Endometrial microvascular endothelial cells (primary cell): ENCODE results near the gene GJB5. TPM values are rescaled to one million over a fixed set of nuclear protein-coding genes. Genes with fewer than 3 reads are reported as not detected.
"Not testable (repeated sequence)": the region's sequence is repeated elsewhere in the genome, so short reads cannot be mapped to it uniquely, and the experiment has no call there.

Experiments
- in situ Hi-C: cut with HindIII; loops from 2 replicates; pipeline ENCODE4 v1.10.0; 2017; ENCODE audit warnings: low sequenced_read_pairs, low pct_unique_long_range_greater_than_20kb; ENCODE audit errors: inconsistent ontology term
- total RNA-seq: library from RNA; depleted of rRNA; stranded (reverse); fragments of >200 nt; gene quantifications from one replicate; pipeline ENCODE4 v1.2.3, GENCODE V29; 2015; ENCODE audit errors: inconsistent ontology term

The GJB5 gene
- total RNA-seq: not detected

- in situ Hi-C loops: no loop called here
These were observed at the start of gene GJB5 for GRCh38 chr1:34754964-34755637. Gene GJB5 (plus strand): TSS chr1:34755047. CDS start chr1:34757331, 2,284 bp downstream.

GRCh38 chr1:34705077-34705476, 49.8 kb upstream of the GJB5 start:
- in situ Hi-C loops: no loop called here

- in situ Hi-C loops: no loop called here
These were observed 46.7 kb upstream of the GJB5 start for GRCh38 chr1:34708106-34708505.

GRCh38 chr1:34709547-34709946, 45.3 kb upstream of the GJB5 start:
- in situ Hi-C loops: no loop called here

- in situ Hi-C loops: no loop called here
These were observed 44.0 kb upstream of the GJB5 start for GRCh38 chr1:34710812-34711211.

GRCh38 chr1:34711485-34711884, 43.4 kb upstream of the GJB5 start:
- in situ Hi-C loops: no loop called here

DNA sequence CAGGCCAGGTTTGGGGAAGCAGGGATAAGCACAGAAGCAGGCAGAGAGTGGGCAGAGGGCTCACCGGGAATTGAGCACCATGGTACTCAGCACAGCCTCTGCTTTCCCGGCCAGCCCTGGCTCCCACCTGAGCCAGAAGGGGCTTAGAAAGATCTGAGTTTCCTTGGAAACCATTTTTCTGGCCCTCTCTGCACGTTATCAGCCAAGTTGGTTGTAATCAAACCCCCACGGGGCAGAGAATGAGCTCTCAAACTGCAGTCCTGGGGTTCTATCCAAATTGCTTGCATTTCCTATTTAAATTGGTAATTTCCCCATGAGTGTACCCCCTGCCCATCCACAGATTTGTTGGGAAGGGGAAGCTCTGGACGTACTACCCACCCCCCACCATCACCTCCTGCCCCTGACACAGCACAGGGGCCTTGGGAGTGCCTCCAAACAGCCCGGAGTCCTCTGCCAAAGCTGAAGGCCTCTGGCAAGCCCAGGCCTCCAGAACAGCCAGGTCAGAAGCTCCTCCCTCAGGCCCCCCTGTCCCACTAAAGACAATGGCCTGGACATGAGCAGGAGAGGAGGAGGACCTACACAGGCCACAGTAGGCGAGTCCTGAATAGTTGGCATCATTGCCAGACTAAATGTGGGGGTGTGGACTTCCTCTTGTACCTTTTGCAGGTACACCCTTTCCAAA, 42.7 kb upstream of the GJB5 start:
- in situ Hi-C loops: no loop called here

GRCh38 chr1:34713443-34713842, 41.4 kb upstream of the GJB5 start:
- in situ Hi-C loops: no loop called here

DNA sequence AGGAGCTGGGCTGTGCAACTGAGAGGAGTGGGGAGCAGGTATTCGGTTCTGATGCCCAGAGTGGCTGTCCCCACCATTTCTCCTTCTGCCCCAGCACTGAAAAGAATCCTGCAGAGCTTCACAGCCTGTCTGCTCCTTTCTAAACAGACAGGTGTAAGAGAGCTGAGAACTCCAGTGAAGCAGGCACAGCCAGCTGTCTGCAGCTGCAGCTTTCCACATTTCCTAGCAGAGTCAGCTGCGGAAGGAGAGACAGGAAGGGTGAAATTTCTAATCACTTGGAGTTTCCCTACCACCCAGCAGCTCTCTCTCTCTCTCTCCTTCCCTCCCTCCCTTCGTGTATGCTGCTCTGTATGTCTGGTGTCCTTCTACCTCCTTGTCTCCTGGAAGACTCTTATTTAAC, 40.5 kb upstream of the GJB5 start:
- in situ Hi-C loops: no loop called here

DNA sequence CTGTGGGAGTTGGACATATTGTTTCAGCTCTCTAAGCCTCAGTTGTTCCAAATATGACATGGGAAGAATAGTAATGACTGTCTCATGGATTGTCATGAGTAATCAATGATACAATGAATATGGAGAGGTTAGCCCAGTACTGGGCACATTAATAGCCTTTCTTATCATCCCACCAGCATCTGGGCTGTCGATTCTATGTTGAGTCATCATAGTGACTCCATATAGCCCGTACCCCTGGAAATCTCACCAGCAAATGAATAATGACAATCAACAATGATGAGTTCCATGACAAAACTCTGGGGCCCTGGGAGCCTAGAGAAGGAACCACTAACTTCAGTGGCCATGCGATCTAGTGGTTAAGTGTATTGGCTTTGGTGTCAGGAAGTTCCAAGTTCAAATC, 39.7 kb upstream of the GJB5 start:
- in situ Hi-C loops: no loop called here

DNA sequence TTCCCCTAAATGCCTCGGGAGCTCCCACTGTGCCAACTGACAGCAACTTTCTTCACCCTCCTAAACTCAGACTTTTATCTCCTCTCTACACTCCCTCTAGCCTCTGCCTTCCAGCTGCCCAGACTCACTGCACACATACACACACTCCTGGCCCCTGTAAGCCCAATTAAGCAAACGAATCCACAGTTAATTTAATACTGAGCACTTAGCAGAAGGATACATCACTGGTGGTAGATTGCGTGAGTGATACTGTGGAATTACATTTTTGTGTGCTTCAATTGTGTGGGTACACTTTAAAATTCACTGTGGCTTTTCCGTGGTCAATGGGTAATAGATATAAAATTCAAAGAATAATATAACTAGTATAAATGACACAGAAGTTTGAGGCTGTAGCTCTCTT, 33.6 kb upstream of the GJB5 start:
- in situ Hi-C loops: no loop called here

DNA sequence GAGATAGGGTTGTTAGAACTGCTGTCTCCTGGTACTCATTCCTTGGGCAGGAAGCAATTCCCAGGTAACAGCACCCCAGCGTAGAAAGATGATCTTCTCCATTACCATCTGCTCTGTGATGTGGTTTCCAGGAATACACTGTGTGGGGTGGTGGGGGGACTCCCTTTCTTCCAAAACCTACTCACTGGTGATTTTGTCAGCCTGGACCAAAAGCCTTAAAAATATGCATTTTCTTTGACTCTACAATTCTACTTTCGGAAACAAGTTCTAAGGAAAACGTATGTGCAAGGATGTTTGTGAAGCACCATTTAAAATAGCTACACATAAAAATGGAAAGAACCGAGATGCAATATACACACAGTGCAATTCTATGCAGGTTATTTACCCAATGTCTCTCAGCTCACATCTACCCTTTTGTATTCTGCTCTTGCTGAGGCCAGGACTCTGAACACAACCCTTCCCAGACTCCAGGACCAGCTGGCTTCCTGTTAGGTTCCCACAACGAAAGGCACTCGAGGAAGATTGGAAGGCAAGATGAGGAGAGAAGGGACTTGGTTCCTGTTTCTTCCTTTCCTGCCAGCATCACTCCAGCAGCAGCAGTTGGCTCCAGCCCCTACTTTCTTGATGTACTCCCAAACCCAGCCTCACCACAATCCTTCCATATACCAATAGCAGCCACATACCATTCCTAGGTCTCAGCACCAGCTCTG, 33.0 kb upstream of the GJB5 start:
- in situ Hi-C loops: no loop called here

GRCh38 chr1:34726861-34727260, 28.0 kb upstream of the GJB5 start:
- in situ Hi-C loops: no loop called here

- in situ Hi-C loops: no loop called here
These were observed 24.4 kb upstream of the GJB5 start for GRCh38 chr1:34730485-34730884.

DNA sequence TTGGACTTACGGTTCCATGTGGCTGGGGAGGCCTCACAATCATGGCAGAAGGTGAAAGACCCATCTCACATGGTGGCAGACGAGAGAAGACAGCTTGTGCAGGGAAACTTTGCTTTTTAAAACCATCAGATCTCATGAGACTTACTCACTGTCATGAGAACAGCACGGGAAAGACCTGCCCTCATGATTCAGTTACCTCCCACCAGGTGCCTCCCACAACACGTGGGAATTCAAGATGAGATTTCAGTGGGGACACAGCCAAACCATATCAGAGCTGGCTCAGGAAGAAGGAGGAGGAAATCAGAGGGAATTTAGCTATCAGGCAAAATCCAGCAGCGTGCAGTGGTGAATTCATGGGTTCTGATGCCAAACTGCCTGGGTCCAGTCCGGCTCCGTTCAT, 22.0 kb upstream of the GJB5 start:
- in situ Hi-C loops: not testable (repeated sequence)

DNA sequence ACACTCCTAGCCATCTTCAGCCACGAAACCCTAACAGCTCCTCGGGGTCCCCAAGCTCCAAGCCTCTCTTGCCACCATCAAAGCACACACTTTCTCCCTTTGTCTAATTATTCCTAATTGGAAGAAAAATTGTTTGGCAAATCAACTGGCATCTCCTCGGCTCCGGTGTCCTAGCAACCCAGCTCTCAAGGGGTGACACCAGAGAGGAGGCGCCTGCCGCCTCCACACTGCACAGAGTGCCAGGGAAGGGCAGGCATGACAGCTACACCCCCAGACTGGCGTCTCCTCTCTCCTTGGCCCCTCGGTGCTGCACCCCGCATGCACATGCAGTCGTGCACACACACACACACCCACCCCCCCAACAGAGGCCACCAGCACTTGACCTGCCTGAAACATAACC, 18.2 kb upstream of the GJB5 start:
- in situ Hi-C loops: no loop called here

GRCh38 chr1:34737236-34737635, 17.6 kb upstream of the GJB5 start:
- in situ Hi-C loops: not testable (repeated sequence)

- in situ Hi-C loops: no loop called here
These were observed 15.2 kb upstream of the GJB5 start for GRCh38 chr1:34739613-34740012.

DNA sequence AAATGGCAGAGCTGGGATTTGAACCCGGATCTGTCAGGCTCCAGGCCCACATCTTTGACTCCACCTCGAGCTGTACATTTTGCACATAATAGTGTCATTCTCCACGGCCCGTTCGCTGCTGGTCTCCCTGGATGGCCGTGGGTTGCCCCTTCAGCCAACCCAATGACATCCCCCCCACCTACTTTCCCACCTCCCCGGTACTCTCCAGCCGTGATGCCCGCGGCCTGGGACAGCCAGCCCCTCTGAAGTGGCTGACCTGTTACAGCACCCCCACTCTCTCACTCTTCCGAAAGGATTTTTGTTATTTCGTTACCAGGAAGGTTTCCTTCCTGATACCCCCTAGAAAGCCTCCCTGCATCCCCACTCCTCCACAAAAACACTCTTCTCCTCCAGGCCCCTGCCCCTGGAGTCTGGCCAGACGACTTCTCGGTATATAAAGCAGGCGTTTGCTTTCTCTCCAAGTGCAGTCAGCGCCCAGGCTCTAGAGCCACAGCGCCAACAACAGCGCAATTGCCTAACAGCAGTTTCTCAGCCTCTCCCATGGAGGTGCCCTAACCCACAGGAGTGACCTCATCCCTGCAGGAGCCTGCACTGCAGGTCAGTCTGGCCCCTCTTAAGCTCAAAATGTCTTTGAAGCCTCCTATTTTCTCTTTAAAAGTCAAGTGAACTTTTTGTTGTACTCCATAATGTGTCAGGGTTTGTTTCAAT, 14.5 kb upstream of the GJB5 start:
- in situ Hi-C loops: no loop called here
